NCI-H446 (cell line): ENCODE data around the gene CDC14A.

Source experiments
- DNase-seq, 2 experiments: peaks; one replicate each; lab custom pipeline; 2025; lab: John Stamatoyannopoulos, UW

CDC14A gene

GRCh38 chr1:100539836-100540536 is 187.7 kb downstream of the CDC14A start:
- no peak for DNase-seq

GRCh38 chr1:100542285-100542684 is 190.0 kb downstream of the CDC14A start:
- peak in 1 of 2 experiments; percentile 41 for DNase-seq

- peak in 1 of 2 experiments; percentile 20 for DNase-seq
Measured at GRCh38 chr1:100543640-100544039, 191.3 kb downstream of the CDC14A start.

- DNase-seq = no peak
Measured at GRCh38 chr1:100544791-100545190, 192.5 kb downstream of the CDC14A start.

DNA sequence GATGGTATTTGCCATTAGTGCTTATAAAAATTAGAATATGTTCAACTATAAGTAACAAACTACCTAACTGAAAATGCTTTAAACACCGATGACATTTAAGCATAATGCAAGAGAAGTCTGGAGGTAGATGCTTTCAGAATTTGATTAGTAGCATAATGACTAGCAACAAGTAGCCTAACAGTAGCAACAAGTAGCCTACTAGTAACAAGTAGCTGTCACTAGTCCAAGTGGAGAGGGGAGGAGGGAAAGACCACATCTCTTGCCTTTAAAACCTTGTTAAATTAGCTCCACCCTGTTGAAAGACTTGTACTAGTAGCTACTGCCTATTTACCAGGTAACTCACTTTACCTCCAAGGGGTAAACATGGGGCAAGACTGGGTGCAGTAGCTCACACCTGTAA is 193.5 kb downstream of the CDC14A start:
- no peak for DNase-seq

- DNase-seq = no peak
Measured at GRCh38 chr1:100552031-100552430, 199.7 kb downstream of the CDC14A start.

DNA sequence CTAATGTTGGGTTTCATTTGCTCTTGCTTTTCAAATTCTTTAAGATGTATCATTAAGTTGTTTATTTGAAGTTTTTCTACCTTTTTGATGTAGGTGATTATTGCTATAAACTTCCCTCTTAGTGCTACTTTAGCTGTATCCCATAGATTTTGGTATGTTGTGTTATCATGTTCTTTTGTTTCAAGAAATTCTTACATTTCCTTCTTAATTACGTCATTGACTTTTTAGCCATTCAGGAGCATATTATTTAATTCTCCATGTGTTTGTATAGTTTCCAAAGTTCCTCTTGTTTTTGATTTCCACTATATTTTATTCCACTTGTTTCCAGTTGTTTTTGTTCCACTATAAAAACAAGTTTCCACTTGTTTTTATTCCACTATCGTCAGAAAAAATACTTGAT is 200.6 kb downstream of the CDC14A start:
- DNase-seq = no peak

DNA sequence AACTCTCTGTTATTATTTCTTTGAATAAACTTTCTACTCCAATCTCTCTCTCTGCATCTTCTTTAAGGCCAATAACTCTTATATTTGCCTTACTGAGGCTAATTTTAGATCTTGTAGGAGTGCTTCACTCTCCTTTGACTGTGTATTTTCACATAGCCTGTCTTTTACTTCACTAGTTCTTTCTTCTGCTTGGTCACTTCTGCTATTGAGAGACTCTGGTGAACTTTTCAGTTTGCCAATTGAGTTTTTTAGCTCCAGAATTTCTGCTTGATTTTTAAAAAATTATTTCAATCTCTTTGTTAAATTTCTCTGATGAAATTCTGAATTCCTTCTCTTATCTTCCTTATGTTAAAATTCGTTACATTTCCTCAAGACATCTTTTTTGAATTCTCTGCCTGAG is 203.9 kb downstream of the CDC14A start:
- DNase-seq = no peak

DNA sequence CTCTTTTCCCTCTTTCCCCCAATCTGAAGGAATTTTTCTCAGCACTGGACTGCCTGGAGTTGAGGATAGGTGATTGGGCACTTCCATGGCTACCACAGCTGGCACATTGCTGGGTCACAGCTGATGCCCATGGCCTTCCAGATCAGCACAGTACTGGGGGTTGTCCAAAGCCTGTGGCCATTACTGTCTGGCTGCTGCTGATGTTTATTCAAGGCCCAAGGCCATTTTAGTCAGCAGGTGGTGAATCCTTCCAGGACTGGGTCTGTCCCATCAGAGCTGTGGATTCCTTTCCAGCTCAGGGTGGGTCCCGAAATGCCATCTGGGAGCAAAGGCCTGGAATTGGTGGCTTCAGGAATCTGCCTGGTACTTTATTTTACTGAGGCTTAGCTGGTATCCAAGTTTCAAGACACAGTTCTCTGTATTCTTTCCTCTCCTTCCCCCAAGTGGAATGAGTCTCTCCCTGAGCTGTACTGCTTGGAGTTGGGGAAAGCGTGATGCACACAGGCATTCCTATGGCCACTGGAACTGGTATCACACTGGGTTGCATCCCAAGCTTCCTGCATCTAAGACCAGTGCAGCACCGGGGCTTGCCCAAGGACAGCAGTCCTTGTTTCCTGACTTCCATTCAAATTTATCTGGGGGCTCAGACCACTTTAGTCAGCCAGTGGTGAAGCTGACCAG is 204.8 kb downstream of the CDC14A start:
- DNase-seq = no peak

- DNase-seq = no peak
Measured at GRCh38 chr1:100557606-100557953, 205.3 kb downstream of the CDC14A start.

- no peak for DNase-seq
Measured at GRCh38 chr1:100565533-100565932, 213.2 kb downstream of the CDC14A start.

DNA sequence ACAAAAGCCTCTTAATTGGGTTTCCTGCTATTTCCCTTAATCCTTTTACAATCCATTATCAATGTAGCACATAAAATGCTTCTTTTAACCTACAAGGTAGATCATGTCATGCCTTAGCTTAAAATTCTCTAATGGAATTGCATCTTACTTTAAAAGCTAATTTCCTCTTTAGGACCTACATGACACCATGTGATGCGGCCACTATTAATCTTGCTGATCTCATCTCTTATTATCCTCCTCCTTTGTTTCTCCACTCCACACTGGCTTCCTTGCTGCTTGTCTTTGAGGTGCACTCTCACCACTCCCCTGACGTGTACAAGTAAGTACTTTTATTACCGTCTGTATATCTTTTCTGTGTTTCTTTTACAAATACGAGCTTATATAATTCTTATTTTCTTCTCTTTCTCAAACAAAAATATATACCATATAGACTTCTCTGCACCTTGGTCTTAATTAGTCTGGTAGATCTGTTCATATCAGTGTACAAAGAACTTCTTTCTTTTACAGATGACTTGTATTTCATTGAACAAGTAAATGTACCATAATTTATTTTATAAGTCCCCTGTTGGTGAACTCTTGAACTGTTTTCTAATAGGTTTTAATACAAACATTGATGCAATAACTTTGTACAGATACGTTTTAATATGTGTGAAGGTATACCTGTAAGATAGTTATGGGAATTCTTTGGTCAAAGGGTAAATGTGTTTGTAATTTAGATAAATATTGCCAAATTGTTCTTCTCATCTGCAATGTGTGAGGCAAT is 213.8 kb downstream of the CDC14A start:
- DNase-seq = no peak

DNA sequence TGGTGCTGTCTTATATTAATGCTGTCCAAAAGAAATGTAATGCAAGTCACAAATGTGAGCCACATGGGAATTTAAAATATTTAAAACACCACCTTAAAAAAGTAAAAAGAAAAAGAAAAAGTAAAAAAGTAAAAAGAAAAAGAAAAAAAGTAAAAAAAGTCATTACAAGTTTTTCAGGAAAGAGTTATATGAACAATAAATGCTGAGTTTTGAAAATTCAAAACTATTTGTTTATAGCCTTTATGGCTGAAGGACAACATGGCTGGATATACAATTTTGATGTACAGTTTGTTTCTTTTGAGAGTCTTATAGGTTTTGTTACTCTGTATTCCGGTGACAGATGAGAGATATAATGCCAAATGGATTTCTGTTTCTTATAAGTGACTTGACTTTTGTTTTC is 214.8 kb downstream of the CDC14A start:
- no peak for DNase-seq
